ENCODE data around the gene DAPK1.

- TF ChIP-seq CTCF (IDR thresholded peaks at IDR 0.05; ENCODE audit: borderline replicate concordance, extremely low read depth, low read length, poor library complexity, severe bottlenecking) (peak; percentile 73), EZH2 (IDR thresholded peaks at IDR 0.05; ENCODE audit: borderline replicate concordance, low read depth, low read length, severe bottlenecking) (no peak)
Observed at GRCh38 chr9:87662808-87663528, 165.3 kb downstream of the DAPK1 start.

All from DND-41 (cell line).